K562 (cell line): ENCODE results near the gene FAM53B. TPM values are rescaled to one million over a fixed set of nuclear protein-coding genes. Genes with fewer than 3 reads are reported as not detected.

Source experiments
- ATAC-seq: fragments of 200-7000 bp; cut with Tn5 transposase; 3 replicates; pipeline ENCODE4 v1.9.1; 2020; ENCODE audit warnings: moderate library complexity
- BruUV-seq: library from RNA; stranded (reverse); fragments of 400-500 nt; replicated peaks from 2 replicates; lab custom pipeline; 2021; lab: Mats Ljungman, UMichigan
- CTCF ChIA-PET: fragments of 300-600 bp; formaldehyde crosslinking; extraction: SDS; loops from one replicate; lab custom pipeline; 2021; ENCODE audit warnings: low intra/inter-chr PET ratio; lab: Yijun Ruan, JAX
- POLR2A ChIA-PET: fragments of 300-600, 350-650 bp; sonication (Branson Sonifier 250); formaldehyde crosslinking; extraction: SDS; loops from one replicate; lab custom pipeline; 2021; ENCODE audit warnings: antibody characterized with exemption, inconsistent platforms; lab: Yijun Ruan, JAX
- DNase-seq, 4 experiments: peaks; one replicate each; pipeline versions ENCODE4 v3.0.0 to v3.0.0-alpha.2; 2011 to 2018; ENCODE audit warnings: low spot score in 3 of 4, mixed read lengths in 3 of 4; ENCODE audit errors: extremely low read depth in 1 of 4
- FAIRE-seq: peaks from 2 replicates; lab custom pipeline; 2011; peaks lifted over from hg19 to GRCh38; lab: Jason Lieb, UNC
- H2AFZ ChIP-seq: 2 replicates; pipeline ENCODE4 v1.6.0; 2011; ENCODE audit warnings: low read depth, low read length, control low read depth, inconsistent platforms
- H3K27ac ChIP-seq: fragments of 200-600 bp; 3 replicates; pipeline ENCODE4 v1.8.0; 2011; ENCODE audit warnings: low read depth, mild to moderate bottlenecking, control low read depth, inconsistent platforms, low read length, moderate library complexity, mixed read lengths; ENCODE audit errors: extremely low read depth
- H3K27me3 ChIP-seq, 2 experiments: fragments of 300-600 bp in 1 of 2; 2 replicates in 1 of 2; 3 replicates in 1 of 2; pipeline versions ENCODE4 v1.6.0 to v1.8.0; 2011; ENCODE audit warnings: inconsistent platforms in 2 of 2, low read length in 2 of 2, mild to moderate bottlenecking in 1 of 2, mixed read lengths in 1 of 2, moderate library complexity in 1 of 2; ENCODE audit not compliant: control insufficient read depth in 2 of 2, insufficient read depth in 2 of 2
- H3K36me3 ChIP-seq: fragments of 300-600 bp; 3 replicates; pipeline ENCODE4 v1.8.0; 2011; ENCODE audit warnings: mild to moderate bottlenecking, low read length, inconsistent platforms; ENCODE audit not compliant: control insufficient read depth, insufficient read depth
- H3K4me1 ChIP-seq, 2 experiments: fragments of 200-600 bp in 1 of 2; replicated peaks in 1 of 2; 2 replicates in 1 of 2; 3 replicates in 1 of 2; pipeline versions ENCODE4 v1.5.1 to v1.8.0; 2011; ENCODE audit warnings: inconsistent platforms in 2 of 2, low read length in 2 of 2, mild to moderate bottlenecking in 1 of 2, mixed read lengths in 1 of 2, moderate library complexity in 1 of 2; ENCODE audit not compliant: control insufficient read depth in 2 of 2, insufficient read depth in 2 of 2
- H3K4me2 ChIP-seq: 2 replicates; pipeline ENCODE4 v1.6.1; 2011; ENCODE audit warnings: low read length, control low read depth, inconsistent platforms, mixed read lengths; ENCODE audit not compliant: insufficient read depth
- H3K4me3 ChIP-seq: fragments of 200-600 bp; sonication (generic), shearing (Covaris generic); 2 replicates; pipeline ENCODE4 v1.5.1; 2016; ENCODE audit warnings: control low read depth, inconsistent platforms
- H3K79me2 ChIP-seq: fragments of 200-600 bp; 3 replicates; pipeline ENCODE4 v1.8.0; 2011; ENCODE audit warnings: low read length, inconsistent platforms; ENCODE audit not compliant: control insufficient read depth, insufficient read depth
- H3K9ac ChIP-seq, 2 experiments: 2 replicates each; pipeline versions ENCODE4 v1.6.0 to v1.6.1; 2011; ENCODE audit warnings: low read depth in 2 of 2, low read length in 2 of 2, control low read depth in 1 of 2, inconsistent platforms in 1 of 2, mild to moderate bottlenecking in 1 of 2, mixed read lengths in 1 of 2; ENCODE audit not compliant: insufficient read depth in 1 of 2
- H3K9me1 ChIP-seq: one replicate; pipeline ENCODE4 v1.6.0; 2011; ENCODE audit warnings: inconsistent platforms, mild to moderate bottlenecking, low read length, moderate library complexity; ENCODE audit not compliant: control insufficient read depth, insufficient read depth
- H3K9me3 ChIP-seq: replicated peaks from 2 replicates; pipeline ENCODE4 v1.5.1; 2011; ENCODE audit warnings: low read depth, low read length, inconsistent platforms; ENCODE audit not compliant: control insufficient read depth, insufficient read depth
- H4K20me1 ChIP-seq: replicated peaks from 2 replicates; pipeline ENCODE4 v1.6.1; 2011; ENCODE audit warnings: low read length, inconsistent platforms, mixed read lengths; ENCODE audit not compliant: control insufficient read depth, insufficient read depth
- PURB ChIP-seq: sonication (generic); formaldehyde crosslinking; IDR thresholded peaks from 2 replicates; pipeline ENCODE4 v1.9.0; 2021; ENCODE audit warnings: low read depth, mild to moderate bottlenecking, missing genetic modification reagents
- ZNF165 ChIP-seq: fragments of 250-450 bp; sonication (Bioruptor Pico); IDR thresholded peaks from 2 replicates; pipeline ENCODE4 v1.4.0; 2020; ENCODE audit warnings: borderline replicate concordance
- whole genome bisulfite sequencing: fragments of 100-300 bp; shearing (Covaris generic); methylation state at CpG from one replicate; pipeline ENCODE4 v1.1.6; 2016; ENCODE audit warnings: low coverage, mixed read lengths; ENCODE audit not compliant: insufficient coverage; ENCODE audit errors: missing lambda C conversion rate; 5-methylcytosine and 5-hydroxymethylcytosine counted together
- in situ Hi-C: fragments of 300-500 bp; cut with MboI; formaldehyde crosslinking; loops from 4 replicates; pipeline ENCODE4 v1.15.0; 2018; ENCODE audit warnings: inconsistent platforms, mixed read lengths
- intact Hi-C: fragments of 100-400 bp; cut with micrococcal nuclease; formaldehyde crosslinking; loops from 2 replicates; pipeline ENCODE4 v1.14.2; 2022
- polyA plus RNA-seq, 8 experiments: library from polyadenylated mRNA; depleted of rRNA in 4 of 8; stranded (reverse) in 5 of 8; unstranded in 3 of 8; fragments of >200 nt; fragmentation: Nextera tagmentation in 2 of 8; fragmentation: Illumina TruSeq in 1 of 8; extraction: Ambion mirVana in 2 of 8; extraction: Trizol in 1 of 8; gene quantifications; 2 replicates each; pipeline versions ENCODE4 v1.2.1 to v1.2.3, GENCODE V29; 2011 to 2014; ENCODE audit warnings: inconsistent platforms in 1 of 8, missing spikeins in 1 of 8
- total RNA-seq, 7 experiments: library from RNA; depleted of rRNA in 6 of 7; stranded (reverse); fragments of >200 nt in 6 of 7; fragmentation: Illumina TruSeq in 2 of 7; extraction: Trizol in 2 of 7; gene quantifications; 2 replicates each; pipeline versions ENCODE4 v1.2.1 to v1.2.3, GENCODE V29; 2011 to 2021; ENCODE audit warnings: low replicate concordance in 1 of 7
- TF ChIP-seq, protein P1 (sequence below): sonication (generic); formaldehyde crosslinking; IDR thresholded peaks from 2 replicates; pipeline ENCODE4 v1.8.1; 2023; ENCODE audit warnings: mild to moderate bottlenecking, missing genetic modification reagents

FAM53B gene
- total and polyA plus RNA-seq, 9 of the 15 experiments (the other 6 are each of a cell fraction or from before 2014, with no cell fraction given), result 0.03 to 16.5 (median 5.0) TPM

GRCh38 chr10:124792998-124793352 lies 48.8 kb upstream of the FAM53B start:
- in situ Hi-C loops (no loop called here), intact Hi-C loops (loop anchor here (5.0 to 10.0 kb wide), 2 partner anchors 252 to 359 kb away; no protein-coding TSS in a partner anchor)
- Histone ChIP-seq H3K9ac (peak overlapping the region; percentile 30 to 71; a peak in 3 of 4 replicates), H3K9me1 (no peaks in the 10 kb centered on the region), H3K4me2 (peak overlapping the region; percentile 34; the same call in 1 of the 2 replicates), H3K4me1 (peaks cover 2 to 10% of the 10 kb centered on the region in 2 experiments; a peak in 4 of 5 replicates), H3K36me3 (peaks cover 23% of the 10 kb centered on the region; the same call in 2 of the 3 replicates), H4K20me1 (no peaks in the 10 kb centered on the region), H3K79me2 (peaks cover 27% of the 10 kb centered on the region), H2AFZ (0 out of 2 replicates have a peak overlapping the region, but pooled peaks have one; percentile 59)
- ATAC-seq (no peak), DNase-seq (no peak)
- POLR2A ChIA-PET, result interaction anchor here (2.3 kb wide), 1 partner anchor 8 kb away, joined by 9 read pairs; the partner anchor contains the start of gene ABRAXAS2
- 59% methylated on average over 10 of the region's 11 CpGs for WGBS
- no TSS peak for BruUV-seq
- TF ChIP-seq PURB (CRISPR knock-in tag) (no peak), ZNF165 (CRISPR knock-in tag) (no peak)
- TF ChIP-seq, protein P1, sequence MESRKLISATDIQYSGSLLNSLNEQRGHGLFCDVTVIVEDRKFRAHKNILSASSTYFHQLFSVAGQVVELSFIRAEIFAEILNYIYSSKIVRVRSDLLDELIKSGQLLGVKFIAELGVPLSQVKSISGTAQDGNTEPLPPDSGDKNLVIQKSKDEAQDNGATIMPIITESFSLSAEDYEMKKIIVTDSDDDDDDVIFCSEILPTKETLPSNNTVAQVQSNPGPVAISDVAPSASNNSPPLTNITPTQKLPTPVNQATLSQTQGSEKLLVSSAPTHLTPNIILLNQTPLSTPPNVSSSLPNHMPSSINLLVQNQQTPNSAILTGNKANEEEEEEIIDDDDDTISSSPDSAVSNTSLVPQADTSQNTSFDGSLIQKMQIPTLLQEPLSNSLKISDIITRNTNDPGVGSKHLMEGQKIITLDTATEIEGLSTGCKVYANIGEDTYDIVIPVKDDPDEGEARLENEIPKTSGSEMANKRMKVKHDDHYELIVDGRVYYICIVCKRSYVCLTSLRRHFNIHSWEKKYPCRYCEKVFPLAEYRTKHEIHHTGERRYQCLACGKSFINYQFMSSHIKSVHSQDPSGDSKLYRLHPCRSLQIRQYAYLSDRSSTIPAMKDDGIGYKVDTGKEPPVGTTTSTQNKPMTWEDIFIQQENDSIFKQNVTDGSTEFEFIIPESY (CRISPR knock-in tag), result peak; percentile 62; the same call in 1 of the 2 replicates
- TF ChIP-seq, all 486 proteins: peak for 1
- CTCF ChIA-PET, result no interaction called here
- H3K9me3 ChIP-seq, result 0 out of 2 replicates have a peak, but pooled peaks cover 2% of the 10 kb centered on the region
- no peaks in the 10 kb centered on the region for H3K27me3 ChIP-seq
- FAIRE-seq, result no peak
- peak overlapping the region; percentile 60; the same call in 1 of the 2 replicates for H3K4me3 ChIP-seq
- no peak overlapping the region for H3K27ac ChIP-seq
